Dendritic cell treated with granulocyte-macrophage colony-stimulating factor and Interleukin-4, amounts not matched to agents 40 ng/mL and 50 ng/mL, for 4 days (primary cell): Measurements from ENCODE around the gene KNDC1.

Source experiments
- H3K27ac Mint-ChIP-seq: one replicate; pipeline ENCODE4 v1.8.0; 2022; ENCODE audit warnings: mild to moderate bottlenecking, mixed read lengths
- H3K27me3 Mint-ChIP-seq: one replicate; pipeline ENCODE4 v1.8.0; 2022; ENCODE audit warnings: mild to moderate bottlenecking, mixed read lengths
- H3K36me3 Mint-ChIP-seq: one replicate; pipeline ENCODE4 v1.8.0; 2022; ENCODE audit warnings: low read depth, mixed read lengths
- H3K4me1 Mint-ChIP-seq: one replicate; pipeline ENCODE4 v1.8.0; 2022; ENCODE audit warnings: low read depth, mixed read lengths
- H3K4me3 Mint-ChIP-seq: one replicate; pipeline ENCODE4 v1.8.0; 2022; ENCODE audit warnings: mild to moderate bottlenecking, moderate library complexity, mixed read lengths
- H3K9me3 Mint-ChIP-seq: one replicate; pipeline ENCODE4 v1.8.0; 2022; ENCODE audit warnings: mixed read lengths
- intact Hi-C: fragments of 100-400 bp; cut with micrococcal nuclease; formaldehyde crosslinking; loops from one replicate; pipeline ENCODE4 v1.15.0; 2022

The KNDC1 gene

DNA sequence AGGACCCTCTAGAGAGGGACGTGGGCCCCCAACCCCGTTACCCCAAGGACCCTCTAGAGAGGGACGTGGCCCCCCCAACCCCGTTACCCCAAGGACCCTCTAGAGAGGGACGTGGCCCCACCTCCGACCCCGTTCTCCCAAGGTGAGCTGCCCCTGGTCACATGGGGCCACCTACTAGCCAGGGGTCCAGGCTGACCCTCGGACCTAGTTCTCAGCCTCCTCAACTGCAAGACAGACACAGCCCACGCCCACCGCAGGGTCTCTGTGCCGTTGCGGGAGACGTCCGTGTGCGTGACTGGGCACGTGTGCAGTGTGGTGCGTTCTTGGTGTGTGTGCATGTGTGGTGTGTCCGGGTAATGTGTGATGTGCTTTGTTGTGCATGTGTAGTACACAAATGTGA is 48.4 kb downstream of the KNDC1 start:
- Mint-ChIP-seq H3K4me3 (no peak overlapping the region), H3K36me3 (no peaks in the 10 kb centered on the region), H3K27ac (no peak overlapping the region), H3K4me1 (no peaks in the 10 kb centered on the region), H3K27me3 (peaks cover 10% of the 10 kb centered on the region), H3K9me3 (no peaks in the 10 kb centered on the region)
- intact Hi-C loops = no loop called here

DNA sequence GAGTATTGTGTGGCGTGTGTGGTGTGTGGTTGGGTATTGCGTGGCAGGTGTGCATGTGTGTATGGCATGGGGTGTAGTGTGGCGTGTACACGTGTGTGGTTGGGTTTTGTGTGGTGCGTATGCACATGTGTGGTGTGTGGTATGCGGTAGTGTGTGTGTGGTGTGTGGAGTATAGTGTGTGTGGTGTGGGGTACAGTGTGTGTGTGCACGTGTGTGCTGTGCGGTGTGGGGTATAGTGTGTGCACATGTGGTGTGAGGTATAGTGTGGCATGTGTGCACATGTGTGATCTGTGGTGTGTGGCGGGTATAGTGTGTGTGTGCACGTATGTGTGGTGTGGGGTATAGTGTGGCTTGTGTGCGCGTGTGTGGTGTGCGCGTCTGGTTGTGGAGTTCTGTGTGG is 49.1 kb downstream of the KNDC1 start:
- intact Hi-C loops = no loop called here
- Mint-ChIP-seq H3K4me1 (no peaks in the 10 kb centered on the region), H3K27me3 (peaks cover 11% of the 10 kb centered on the region), H3K27ac (no peak overlapping the region), H3K36me3 (no peaks in the 10 kb centered on the region), H3K4me3 (no peak overlapping the region), H3K9me3 (no peaks in the 10 kb centered on the region)

DNA sequence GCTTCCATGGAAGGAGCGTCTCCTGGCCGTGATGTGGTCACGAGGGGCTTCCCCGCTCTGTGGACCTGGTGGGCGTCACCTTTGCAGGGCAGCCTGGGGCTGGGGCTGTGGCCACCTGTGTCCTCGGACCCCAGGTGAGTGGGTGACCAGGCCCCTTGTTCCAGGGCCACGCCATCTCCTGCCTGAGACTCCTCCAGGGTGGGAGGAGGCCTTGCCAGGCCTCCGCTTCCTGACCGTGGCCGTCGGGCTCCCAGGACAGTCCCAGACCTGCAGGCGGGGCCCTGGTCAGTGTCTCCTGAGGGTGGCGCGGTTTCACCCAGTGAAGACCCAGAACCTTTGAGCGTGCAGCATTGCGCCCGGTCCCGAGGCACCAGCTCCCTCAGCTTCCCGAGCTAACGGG is 49.6 kb downstream of the KNDC1 start:
- Mint-ChIP-seq H3K27me3 (peaks cover 12% of the 10 kb centered on the region), H3K4me1 (no peaks in the 10 kb centered on the region), H3K27ac (no peak overlapping the region), H3K4me3 (no peak overlapping the region), H3K36me3 (no peaks in the 10 kb centered on the region), H3K9me3 (no peaks in the 10 kb centered on the region)
- intact Hi-C loops = no loop called here

DNA sequence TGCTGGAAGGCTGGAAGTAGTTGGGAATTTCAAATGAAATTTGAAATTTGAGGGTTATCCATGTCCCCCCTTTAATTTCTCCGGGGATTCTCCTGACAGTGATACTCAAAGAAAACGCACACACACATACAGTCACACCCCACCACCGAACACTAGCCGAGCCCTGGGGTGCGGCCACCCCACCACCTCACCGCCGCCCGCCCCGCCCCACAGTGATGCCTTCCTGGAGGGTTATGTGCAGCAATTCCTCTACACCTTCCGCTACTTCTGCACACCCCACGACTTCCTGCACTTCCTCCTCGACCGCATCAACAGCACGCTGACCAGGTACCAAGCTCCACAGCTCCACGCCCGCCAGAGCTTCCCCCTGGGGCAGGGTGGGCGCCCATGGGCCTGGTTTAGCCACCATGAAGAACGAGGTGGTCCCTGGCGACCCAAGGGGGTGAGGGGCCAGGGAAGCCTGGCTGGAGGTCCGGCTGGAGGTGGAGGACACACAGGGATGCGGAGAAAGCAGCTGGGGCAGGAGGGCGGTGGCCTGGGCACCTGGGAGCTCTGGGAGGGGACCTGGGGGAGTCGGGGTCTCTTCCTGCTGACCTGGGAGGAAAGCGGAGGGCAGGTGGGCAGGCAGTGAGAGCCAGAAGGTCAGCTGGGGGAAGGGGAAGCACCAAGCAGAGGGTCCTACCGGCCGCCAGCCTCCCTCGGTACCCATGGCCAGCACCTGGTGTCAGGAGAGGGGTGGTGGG is 50.5 kb downstream of the KNDC1 start:
- no peaks in the 10 kb centered on the region for H3K4me1 Mint-ChIP-seq
- intact Hi-C loops = no loop called here
- peaks cover 12% of the 10 kb centered on the region for H3K27me3 Mint-ChIP-seq
- no peaks in the 10 kb centered on the region for H3K36me3 Mint-ChIP-seq
- H3K9me3 Mint-ChIP-seq = no peaks in the 10 kb centered on the region
- H3K4me3 Mint-ChIP-seq = no peak overlapping the region
- no peak overlapping the region for H3K27ac Mint-ChIP-seq

DNA sequence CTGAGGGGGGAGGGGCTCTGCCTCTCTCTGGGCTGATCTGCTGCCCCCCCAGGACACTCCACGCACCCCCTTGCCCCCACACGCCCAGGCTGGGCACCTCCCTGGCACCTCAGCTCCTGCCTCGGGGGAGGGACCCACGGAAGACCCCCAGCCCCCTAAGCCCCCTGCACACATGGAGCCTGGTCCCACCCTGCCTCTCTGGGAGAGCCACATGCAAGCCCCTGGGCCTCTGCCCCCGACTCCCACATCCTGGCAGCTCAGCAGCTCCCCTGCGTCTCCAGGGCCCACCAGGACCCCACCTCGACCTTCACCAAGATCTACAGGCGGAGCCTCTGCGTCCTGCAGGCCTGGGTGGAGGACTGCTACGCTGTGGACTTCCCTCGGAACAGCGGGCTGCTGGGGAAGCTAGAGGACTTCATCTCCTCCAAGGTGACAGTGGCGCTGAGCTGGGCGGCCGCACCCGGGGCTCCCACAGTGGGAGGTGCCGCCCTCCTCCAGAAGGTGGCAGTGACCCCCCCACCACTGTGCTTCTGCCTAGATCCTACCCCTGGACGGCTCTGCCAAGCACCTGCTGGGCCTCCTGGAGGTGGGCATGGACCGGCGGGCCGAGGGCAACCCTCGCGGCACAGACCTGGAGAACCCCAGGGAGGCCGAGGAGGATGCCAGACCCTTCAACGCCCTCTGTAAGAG is 51.3 kb downstream of the KNDC1 start:
- Mint-ChIP-seq H3K4me1 (no peaks in the 10 kb centered on the region), H3K27me3 (peaks cover 16% of the 10 kb centered on the region), H3K36me3 (no peaks in the 10 kb centered on the region), H3K9me3 (no peaks in the 10 kb centered on the region), H3K27ac (no peak overlapping the region), H3K4me3 (no peak overlapping the region)
- intact Hi-C loops = no loop called here

DNA sequence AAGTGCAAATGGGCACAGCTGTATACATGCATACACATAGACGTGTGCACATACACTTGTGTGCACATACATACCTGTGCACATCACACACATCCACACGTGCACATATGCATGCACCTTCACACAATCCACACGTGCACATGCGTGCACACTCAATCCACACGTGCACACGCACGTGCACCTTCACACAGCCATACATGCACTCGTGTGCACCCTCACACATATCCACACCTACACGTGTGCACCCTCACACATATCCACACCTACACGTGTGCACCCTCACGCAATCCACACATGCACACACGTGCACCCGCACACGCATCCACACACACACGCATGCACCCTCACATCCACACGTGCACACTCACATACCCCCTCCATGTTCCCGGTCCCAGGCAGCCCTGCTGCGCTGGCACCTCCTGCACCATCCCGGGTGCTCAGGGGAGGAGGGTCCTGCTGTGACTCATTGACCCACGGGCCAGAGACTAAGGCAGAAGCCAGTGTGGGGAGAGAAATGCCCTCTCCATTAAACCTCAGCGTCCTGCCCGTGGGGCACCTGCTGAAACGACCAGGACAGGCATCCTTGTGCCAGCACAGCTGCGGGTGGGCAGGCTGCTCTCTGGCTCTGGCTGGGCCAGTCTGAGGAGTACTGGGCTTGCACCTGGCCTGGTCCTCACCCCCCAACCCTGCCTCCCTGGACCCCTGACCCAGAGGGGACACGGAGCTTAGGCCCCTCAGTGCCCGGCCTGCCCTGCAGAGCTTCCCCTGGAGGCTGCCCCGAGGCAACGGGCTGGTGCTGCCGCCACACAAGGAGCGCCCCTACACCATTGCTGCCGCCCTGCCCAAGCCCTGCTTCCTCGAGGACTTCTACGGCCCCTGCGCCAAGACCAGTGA is 52.2 kb downstream of the KNDC1 start:
- no peaks in the 10 kb centered on the region for H3K4me1 Mint-ChIP-seq
- H3K36me3 Mint-ChIP-seq = no peaks in the 10 kb centered on the region
- H3K9me3 Mint-ChIP-seq = no peaks in the 10 kb centered on the region
- H3K4me3 Mint-ChIP-seq = no peak overlapping the region
- no peak overlapping the region for H3K27ac Mint-ChIP-seq
- intact Hi-C loops = no loop called here
- H3K27me3 Mint-ChIP-seq = peaks cover 18% of the 10 kb centered on the region

DNA sequence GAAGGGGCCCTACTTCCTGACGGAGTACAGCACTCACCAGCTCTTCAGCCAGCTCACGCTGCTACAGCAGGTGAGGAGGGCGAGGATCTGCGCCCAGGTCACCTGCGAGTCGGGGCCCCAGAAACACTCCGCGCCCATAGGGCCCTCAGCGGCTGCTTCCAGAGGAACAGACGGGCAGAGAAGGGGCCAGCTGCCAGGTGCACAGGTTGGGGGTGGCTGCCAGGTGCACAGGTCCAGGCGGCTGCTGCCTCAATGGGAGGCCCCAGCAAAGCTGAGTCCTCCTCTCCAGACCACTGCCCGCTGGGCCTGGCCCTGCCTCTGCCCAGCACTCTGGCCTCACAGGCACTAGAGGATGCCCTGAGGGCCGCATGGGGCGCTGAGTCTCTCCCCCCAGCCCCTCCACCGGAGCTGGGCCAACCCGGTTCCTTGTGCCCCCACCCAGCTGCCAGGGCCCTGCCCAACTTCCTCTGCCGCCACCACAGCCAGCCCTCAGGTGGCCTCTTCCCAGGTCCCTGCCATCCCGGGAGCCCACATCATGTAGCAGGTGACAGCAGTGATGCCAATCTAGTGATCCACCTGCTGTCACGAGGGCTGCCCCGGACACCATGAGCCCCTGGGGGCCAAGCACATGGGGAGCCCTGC is 53.0 kb downstream of the KNDC1 start:
- no peaks in the 10 kb centered on the region for H3K4me1 Mint-ChIP-seq
- intact Hi-C loops = no loop called here
- H3K36me3 Mint-ChIP-seq = no peaks in the 10 kb centered on the region
- no peak overlapping the region for H3K27ac Mint-ChIP-seq
- H3K27me3 Mint-ChIP-seq = peaks cover 18% of the 10 kb centered on the region
- H3K9me3 Mint-ChIP-seq = no peaks in the 10 kb centered on the region
- H3K4me3 Mint-ChIP-seq = no peak overlapping the region

DNA sequence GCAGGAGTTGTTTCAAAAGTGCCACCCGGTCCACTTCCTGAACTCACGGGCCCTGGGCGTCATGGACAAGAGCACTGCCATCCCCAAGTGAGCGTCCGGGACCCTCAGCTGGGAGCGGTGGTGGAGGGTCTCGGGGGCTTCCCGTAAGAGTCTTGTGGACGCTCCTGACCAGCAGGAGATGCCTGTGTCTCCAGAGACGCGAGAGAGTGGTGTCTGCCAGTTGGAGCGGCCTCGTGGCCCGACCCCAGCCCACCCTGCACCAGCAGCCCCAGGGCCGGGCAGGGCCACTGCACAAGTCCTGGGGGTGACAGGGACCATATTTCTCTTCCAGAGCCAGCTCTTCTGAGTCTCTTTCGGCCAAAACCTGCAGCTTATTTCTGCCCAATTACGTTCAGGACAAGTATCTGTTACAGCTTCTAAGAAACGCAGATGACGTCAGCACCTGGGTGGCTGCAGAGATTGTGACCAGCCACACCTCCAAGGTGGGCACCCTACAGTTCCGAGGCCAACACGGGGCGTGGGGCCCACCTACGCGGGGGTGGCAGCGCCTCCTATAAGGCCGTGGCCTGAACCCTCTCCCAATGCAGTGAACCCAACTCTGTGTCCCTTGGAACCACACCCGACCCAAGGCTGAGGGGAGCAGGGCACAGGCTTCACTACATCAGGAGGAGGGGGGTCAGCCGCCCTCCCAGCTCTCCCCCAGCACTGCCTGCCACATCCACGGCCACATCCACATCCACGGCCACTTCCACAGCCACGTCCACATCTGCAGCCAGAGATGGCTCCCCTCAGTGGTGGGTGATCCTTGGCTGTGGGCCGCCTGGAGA is 53.8 kb downstream of the KNDC1 start:
- Mint-ChIP-seq H3K4me3 (no peak overlapping the region), H3K27ac (no peak overlapping the region), H3K27me3 (peaks cover 25% of the 10 kb centered on the region), H3K4me1 (no peaks in the 10 kb centered on the region), H3K36me3 (no peaks in the 10 kb centered on the region), H3K9me3 (no peaks in the 10 kb centered on the region)
- intact Hi-C loops = no loop called here

DNA sequence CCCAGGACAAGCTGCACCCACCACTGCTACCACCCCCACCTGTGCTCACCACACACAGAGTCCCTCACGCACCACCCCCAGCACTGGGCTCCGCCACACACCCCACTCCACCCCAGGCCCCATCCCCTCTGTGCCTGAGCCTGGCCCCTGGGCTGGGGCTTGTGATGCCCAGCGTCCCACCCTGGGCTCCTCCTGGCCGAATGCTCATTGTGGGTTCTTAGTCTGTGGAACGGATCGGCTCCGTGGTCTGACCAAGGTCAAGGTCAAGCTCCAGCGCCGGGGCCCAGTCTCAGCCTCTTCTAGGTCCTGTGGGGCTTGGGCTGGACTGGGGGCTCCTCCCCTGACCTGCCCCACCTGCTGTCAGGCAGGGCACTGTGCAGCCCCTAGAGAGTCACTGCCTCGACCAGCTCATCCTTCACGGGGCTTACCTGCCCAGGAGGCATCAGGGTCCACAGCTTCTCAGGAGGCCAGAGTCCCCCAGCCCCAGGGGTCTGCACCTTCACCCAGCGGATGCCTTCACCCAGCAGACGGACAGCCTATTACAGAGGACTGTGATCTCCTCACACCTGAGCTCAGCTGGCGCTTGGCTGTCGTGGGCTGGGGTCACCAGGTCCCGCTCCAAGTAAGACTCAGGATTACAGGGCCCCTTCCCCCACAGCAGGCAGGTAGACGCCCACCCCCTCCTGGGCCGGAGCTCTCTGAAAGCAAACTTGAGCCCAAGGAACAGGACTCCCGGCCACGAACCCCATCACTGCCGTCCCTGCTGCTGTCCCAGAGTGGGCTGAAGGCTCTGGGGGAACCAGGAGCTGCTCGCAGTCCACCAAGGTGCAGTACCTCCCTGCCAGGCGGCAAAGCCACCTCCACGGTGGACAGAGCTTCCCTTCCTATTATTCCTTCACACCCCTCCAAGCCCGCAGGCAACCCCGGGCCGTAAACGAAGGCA is 54.7 kb downstream of the KNDC1 start:
- H3K27me3 Mint-ChIP-seq = peaks cover 34% of the 10 kb centered on the region
- no peak overlapping the region for H3K4me3 Mint-ChIP-seq
- H3K27ac Mint-ChIP-seq = no peak overlapping the region
- H3K4me1 Mint-ChIP-seq = no peaks in the 10 kb centered on the region
- H3K36me3 Mint-ChIP-seq = no peaks in the 10 kb centered on the region
- intact Hi-C loops = no loop called here
- H3K9me3 Mint-ChIP-seq = no peaks in the 10 kb centered on the region

DNA sequence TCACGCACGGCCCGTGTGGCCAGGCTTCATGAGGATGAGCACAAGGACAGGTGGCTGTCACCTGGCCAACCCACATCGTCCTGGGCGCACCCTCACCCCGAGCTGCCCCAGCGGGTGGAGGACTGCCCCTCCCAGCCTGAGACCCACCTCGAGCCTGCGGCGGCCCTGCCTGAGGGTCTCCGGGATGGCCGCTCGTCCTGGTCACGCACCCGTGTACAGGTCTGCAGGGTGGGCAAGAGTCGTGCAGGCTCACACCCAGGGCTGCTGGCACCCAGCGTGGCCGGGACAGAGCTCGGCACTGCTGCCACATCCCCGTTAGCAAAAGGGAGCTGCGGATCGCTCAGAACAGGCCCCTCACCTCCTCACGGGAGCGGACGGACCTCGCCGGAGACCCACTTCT is 55.6 kb downstream of the KNDC1 start:
- H3K27ac Mint-ChIP-seq = no peak overlapping the region
- no peaks in the 10 kb centered on the region for H3K9me3 Mint-ChIP-seq
- H3K4me3 Mint-ChIP-seq = no peak overlapping the region
- intact Hi-C loops = no loop called here
- H3K27me3 Mint-ChIP-seq = peaks cover 35% of the 10 kb centered on the region
- H3K4me1 Mint-ChIP-seq = no peaks in the 10 kb centered on the region
- H3K36me3 Mint-ChIP-seq = no peaks in the 10 kb centered on the region

DNA sequence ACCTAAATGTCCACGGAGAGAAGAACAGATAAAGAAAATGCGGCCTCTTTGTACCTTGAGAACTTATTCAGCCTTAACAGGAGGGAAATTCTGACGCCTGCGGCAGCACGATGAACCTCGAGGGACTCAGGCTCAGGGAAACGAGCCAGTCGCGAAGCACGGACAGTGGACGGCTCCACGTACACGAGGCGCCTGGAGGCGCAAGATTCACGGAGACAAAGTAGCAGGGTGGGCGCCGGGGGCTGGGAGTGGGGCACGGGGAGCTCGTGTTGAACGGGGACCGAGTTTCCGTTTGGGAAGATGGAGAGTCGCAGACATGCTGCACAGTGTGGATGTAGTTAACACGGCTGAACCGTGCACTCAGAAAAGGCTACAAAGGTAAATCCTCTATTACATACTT is 56.8 kb downstream of the KNDC1 start:
- no peaks in the 10 kb centered on the region for H3K36me3 Mint-ChIP-seq
- H3K4me3 Mint-ChIP-seq = no peak overlapping the region
- H3K9me3 Mint-ChIP-seq = no peaks in the 10 kb centered on the region
- no peaks in the 10 kb centered on the region for H3K4me1 Mint-ChIP-seq
- peaks cover 42% of the 10 kb centered on the region for H3K27me3 Mint-ChIP-seq
- no peak overlapping the region for H3K27ac Mint-ChIP-seq
- intact Hi-C loops = no loop called here

DNA sequence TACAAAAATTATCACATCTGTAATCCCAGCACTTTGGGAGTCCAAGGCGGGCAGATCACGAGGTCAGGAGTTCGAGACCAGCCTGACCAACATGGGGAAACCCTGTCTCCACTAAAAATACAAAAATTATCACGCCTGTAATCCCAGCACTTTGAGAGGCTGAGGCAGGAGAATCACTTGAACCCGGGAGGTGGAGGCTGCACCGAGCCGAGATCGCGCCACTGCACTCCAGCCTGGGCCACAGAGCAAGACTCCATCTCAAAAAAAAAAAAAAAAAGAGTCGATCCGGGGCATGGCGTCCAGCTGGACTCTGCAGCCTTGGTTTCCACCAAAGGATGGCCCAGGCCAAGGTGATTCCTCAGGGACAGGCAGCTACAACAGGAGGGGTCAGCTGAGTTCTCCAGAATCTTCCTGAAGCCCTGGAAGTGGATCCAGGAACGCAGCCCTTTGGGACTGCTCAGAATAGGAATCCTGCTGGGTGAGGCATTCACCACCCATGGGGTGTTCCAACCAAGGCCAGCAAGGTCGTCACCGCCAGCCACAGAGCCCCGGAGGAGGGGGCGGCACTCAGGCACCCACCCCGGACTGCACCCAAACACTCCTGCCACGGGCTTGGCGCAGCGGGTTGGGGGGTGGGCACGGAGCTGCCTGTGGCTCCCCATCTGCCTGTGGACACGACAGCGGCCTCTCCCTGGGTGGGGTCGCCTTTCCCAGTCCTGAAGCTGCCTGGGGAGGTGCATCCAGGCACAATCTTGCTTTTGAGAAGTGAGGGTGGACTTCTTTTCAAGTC is 58.0 kb downstream of the KNDC1 start:
- Mint-ChIP-seq H3K27ac (no peak overlapping the region), H3K9me3 (no peaks in the 10 kb centered on the region), H3K4me3 (no peak overlapping the region), H3K4me1 (no peaks in the 10 kb centered on the region), H3K36me3 (no peaks in the 10 kb centered on the region), H3K27me3 (peaks cover 39% of the 10 kb centered on the region)
- intact Hi-C loops = no loop called here
